Natural killer cell (primary cell): ENCODE data around the gene FHOD3. TPM values are rescaled to one million over a fixed set of nuclear protein-coding genes. Genes with fewer than 3 reads are reported as not detected.

Experiments used
- ATAC-seq, 3 donors: fragments of 150-1000 bp in 2 of 3; fragments of 200-7000 bp in 1 of 3; cut with Tn5 transposase; 1 replicate in 1 of 3; 2 replicates in 2 of 3; pipeline ENCODE4 v1.10.0; 2021; ENCODE audit warnings: mild to moderate bottlenecking in 2 of 3, moderate library complexity in 2 of 3
- DNase-seq, 2 donors: peaks; one replicate each; pipeline versions ENCODE4 v3.0.0 to v3.0.0-alpha.2; 2013 to 2021; ENCODE audit warnings: mixed read lengths in 1 of 2
- H3K27ac ChIP-seq: one replicate; pipeline ENCODE4 v1.5.1; 2013; ENCODE audit warnings: mild to moderate bottlenecking, low read length
- H3K27me3 ChIP-seq: one replicate; pipeline ENCODE4 v1.6.1; 2013; ENCODE audit warnings: low read length; ENCODE audit not compliant: control insufficient read depth, insufficient read depth
- H3K36me3 ChIP-seq: one replicate; pipeline ENCODE4 v1.6.1; 2013; ENCODE audit warnings: low read length; ENCODE audit not compliant: control insufficient read depth, insufficient read depth
- H3K4me1 ChIP-seq: one replicate; pipeline ENCODE4 v1.6.1; 2013; ENCODE audit warnings: low read length; ENCODE audit not compliant: control insufficient read depth, insufficient read depth
- H3K4me3 ChIP-seq: one replicate; pipeline ENCODE4 v1.5.1; 2013; ENCODE audit warnings: low read length
- H3K9me3 ChIP-seq: one replicate; pipeline ENCODE4 v1.6.1; 2013; ENCODE audit warnings: low read length; ENCODE audit not compliant: control insufficient read depth, insufficient read depth
- H3K27ac Mint-ChIP-seq, 2 donors: one replicate each; pipeline ENCODE4 v1.8.0; 2022; ENCODE audit warnings: mild to moderate bottlenecking in 2 of 2, mixed read lengths in 2 of 2, moderate library complexity in 1 of 2
- H3K27me3 Mint-ChIP-seq, 2 donors: one replicate each; pipeline ENCODE4 v1.8.0; 2022; ENCODE audit warnings: low read depth in 2 of 2, mixed read lengths in 2 of 2
- H3K36me3 Mint-ChIP-seq: one replicate; pipeline ENCODE4 v1.8.0; 2022; ENCODE audit warnings: mixed read lengths
- H3K4me1 Mint-ChIP-seq, 2 donors: one replicate each; pipeline ENCODE4 v1.8.0; 2022; ENCODE audit warnings: mixed read lengths in 2 of 2
- H3K4me3 Mint-ChIP-seq: one replicate; pipeline ENCODE4 v1.8.0; 2022; ENCODE audit warnings: mild to moderate bottlenecking, moderate library complexity, mixed read lengths
- H3K9me3 Mint-ChIP-seq, 2 donors: one replicate each; pipeline ENCODE4 v1.8.0; 2022; ENCODE audit warnings: mixed read lengths in 2 of 2
- WGBS: methylation state at CpG from one replicate; pipeline ENCODE4 v1.1.7; 2013; ENCODE audit warnings: missing lambda C conversion rate; ENCODE audit not compliant: insufficient coverage; 5-methylcytosine and 5-hydroxymethylcytosine counted together
- intact Hi-C: fragments of 100-400 bp; cut with micrococcal nuclease; formaldehyde crosslinking; loops from one replicate; pipeline ENCODE4 v1.14.2; 2022
- total RNA-seq, 4 donors: library from RNA; stranded (reverse); fragments of 120-200 nt in 1 of 4; gene quantifications; one replicate each; pipeline versions ENCODE4 v1.2.3 to v1.2.4, GENCODE V29; 2013 to 2022
- TF ChIP-seq, protein P1 (sequence below): fragments of 200-600 bp; IDR thresholded peaks from one replicate; pipeline ENCODE4 v1.8.0; 2022; ENCODE audit warnings: antibody characterized with exemption

FHOD3 gene
- total RNA-seq, 3 donors from 2014 or later (not counting 1 experiment from before 2014, with no cell fraction given): not detected

- no peaks in the 10 kb centered on the region for H3K27me3 ChIP-seq
- Mint-ChIP-seq H3K36me3 (peaks cover 6% of the 10 kb centered on the region), H3K4me1 (no peaks in the 10 kb centered on the region), H3K27ac (no peak overlapping the region), H3K9me3 (peaks cover 0 to 2% of the 10 kb centered on the region in 2 donors), H3K27me3 (peaks cover 0 to 3% of the 10 kb centered on the region in 2 donors), H3K4me3 (no peak overlapping the region)
- no peaks in the 10 kb centered on the region for H3K9me3 ChIP-seq
- ATAC-seq: no peak
- H3K4me3 ChIP-seq: no peak overlapping the region
- no peak overlapping the region for H3K27ac ChIP-seq
- intact Hi-C loops: no loop called here
- no peaks in the 10 kb centered on the region for H3K36me3 ChIP-seq
- no peaks in the 10 kb centered on the region for H3K4me1 ChIP-seq
- DNase-seq: no peak
- TF ChIP-seq, protein P1, sequence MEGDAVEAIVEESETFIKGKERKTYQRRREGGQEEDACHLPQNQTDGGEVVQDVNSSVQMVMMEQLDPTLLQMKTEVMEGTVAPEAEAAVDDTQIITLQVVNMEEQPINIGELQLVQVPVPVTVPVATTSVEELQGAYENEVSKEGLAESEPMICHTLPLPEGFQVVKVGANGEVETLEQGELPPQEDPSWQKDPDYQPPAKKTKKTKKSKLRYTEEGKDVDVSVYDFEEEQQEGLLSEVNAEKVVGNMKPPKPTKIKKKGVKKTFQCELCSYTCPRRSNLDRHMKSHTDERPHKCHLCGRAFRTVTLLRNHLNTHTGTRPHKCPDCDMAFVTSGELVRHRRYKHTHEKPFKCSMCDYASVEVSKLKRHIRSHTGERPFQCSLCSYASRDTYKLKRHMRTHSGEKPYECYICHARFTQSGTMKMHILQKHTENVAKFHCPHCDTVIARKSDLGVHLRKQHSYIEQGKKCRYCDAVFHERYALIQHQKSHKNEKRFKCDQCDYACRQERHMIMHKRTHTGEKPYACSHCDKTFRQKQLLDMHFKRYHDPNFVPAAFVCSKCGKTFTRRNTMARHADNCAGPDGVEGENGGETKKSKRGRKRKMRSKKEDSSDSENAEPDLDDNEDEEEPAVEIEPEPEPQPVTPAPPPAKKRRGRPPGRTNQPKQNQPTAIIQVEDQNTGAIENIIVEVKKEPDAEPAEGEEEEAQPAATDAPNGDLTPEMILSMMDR: no peak
- 93% methylated on average over 3 of the region's 3 CpGs for WGBS
These were observed 95.4 kb downstream of the FHOD3 start for GRCh38 chr18:36392979-36393287.

DNA sequence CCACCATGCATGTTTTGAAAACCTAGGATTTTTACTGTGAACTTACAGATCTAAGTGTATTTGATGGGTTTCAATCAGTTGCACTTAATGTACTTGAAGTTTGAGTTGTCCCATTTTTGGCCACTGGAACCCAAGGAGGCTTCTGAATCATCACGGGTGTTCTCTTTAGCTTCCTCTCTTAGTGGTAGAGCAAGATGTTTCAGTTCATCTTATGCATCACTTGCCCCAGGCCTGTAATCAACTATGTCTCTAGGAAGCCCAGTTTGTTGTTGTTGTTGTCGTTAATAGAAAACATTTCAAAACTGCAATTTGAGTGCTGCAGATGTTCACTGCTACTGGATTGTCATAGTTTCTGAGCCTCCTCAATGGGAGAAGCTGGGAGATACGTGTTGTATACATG is 97.0 kb downstream of the FHOD3 start:
- H3K27me3 ChIP-seq: no peaks in the 10 kb centered on the region
- no peak overlapping the region for H3K27ac Mint-ChIP-seq
- H3K4me3 ChIP-seq: no peak overlapping the region
- H3K36me3 Mint-ChIP-seq: peaks cover 6% of the 10 kb centered on the region
- peaks cover 1 to 3% of the 10 kb centered on the region in 2 donors for H3K27me3 Mint-ChIP-seq
- H3K4me3 Mint-ChIP-seq: no peak overlapping the region
- DNase-seq (no peak), ATAC-seq (no peak)
- no peaks in the 10 kb centered on the region for H3K4me1 ChIP-seq
- H3K4me1 Mint-ChIP-seq: no peaks in the 10 kb centered on the region
- no peaks in the 10 kb centered on the region for H3K9me3 ChIP-seq
- 79% methylated on average over 2 of the region's 3 CpGs for WGBS
- TF ChIP-seq, protein P1: no peak
- no peaks in the 10 kb centered on the region for H3K36me3 ChIP-seq
- no peak overlapping the region for H3K27ac ChIP-seq
- peaks cover 0 to 2% of the 10 kb centered on the region in 2 donors for H3K9me3 Mint-ChIP-seq
- intact Hi-C loops: no loop called here

GRCh38 chr18:36396190-36396589 is 98.7 kb downstream of the FHOD3 start:
- H3K27ac ChIP-seq: no peak overlapping the region
- H3K36me3 ChIP-seq: no peaks in the 10 kb centered on the region
- no peak overlapping the region for H3K27ac Mint-ChIP-seq
- no peak for DNase-seq
- H3K4me3 ChIP-seq: no peak overlapping the region
- TF ChIP-seq, protein P1: no peak
- H3K36me3 Mint-ChIP-seq: peaks cover 6% of the 10 kb centered on the region
- H3K4me1 Mint-ChIP-seq: no peaks in the 10 kb centered on the region
- H3K4me1 ChIP-seq: no peaks in the 10 kb centered on the region
- H3K27me3 ChIP-seq: no peaks in the 10 kb centered on the region
- intact Hi-C loops: no loop called here
- ATAC-seq: no peak
- H3K4me3 Mint-ChIP-seq: no peak overlapping the region
- peaks cover 0 to 2% of the 10 kb centered on the region in 2 donors for H3K9me3 Mint-ChIP-seq
- H3K9me3 ChIP-seq: no peaks in the 10 kb centered on the region
- H3K27me3 Mint-ChIP-seq: peaks cover 6 to 8% of the 10 kb centered on the region in 2 donors

DNA sequence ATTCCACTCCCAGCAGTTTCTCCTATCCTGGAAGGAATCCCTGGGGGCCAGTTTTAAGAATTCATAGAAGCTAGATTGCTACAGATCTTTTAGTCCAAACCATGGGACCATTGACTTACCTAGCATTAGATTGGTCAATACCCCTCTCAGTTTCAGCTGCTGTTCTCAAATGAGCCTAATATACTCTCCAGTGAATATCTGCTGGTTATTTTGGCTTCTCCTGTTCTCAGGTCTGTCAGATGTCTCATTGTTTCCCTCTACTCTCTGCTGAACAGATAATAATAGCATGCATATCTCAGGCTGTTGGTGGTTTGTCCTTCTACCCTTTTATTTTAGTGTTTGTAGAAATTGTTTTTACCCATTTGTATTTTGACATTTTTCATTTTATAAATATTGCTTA is 99.5 kb downstream of the FHOD3 start:
- H3K36me3 Mint-ChIP-seq: peaks cover 6% of the 10 kb centered on the region
- Histone ChIP-seq H3K36me3 (no peaks in the 10 kb centered on the region), H3K9me3 (no peaks in the 10 kb centered on the region), H3K4me3 (no peak overlapping the region), H3K27ac (no peak overlapping the region), H3K27me3 (no peaks in the 10 kb centered on the region), H3K4me1 (no peaks in the 10 kb centered on the region)
- DNase-seq (no peak), ATAC-seq (no peak)
- no peaks in the 10 kb centered on the region for H3K4me1 Mint-ChIP-seq
- no peak overlapping the region for H3K27ac Mint-ChIP-seq
- TF ChIP-seq, protein P1: no peak
- intact Hi-C loops: no loop called here
- H3K4me3 Mint-ChIP-seq: no peak overlapping the region
- H3K27me3 Mint-ChIP-seq: peaks cover 6 to 8% of the 10 kb centered on the region in 2 donors
- peaks cover 0 to 2% of the 10 kb centered on the region in 2 donors for H3K9me3 Mint-ChIP-seq
